Thoracic aorta (tissue), 2 donors: ENCODE data around the gene NCOA3. TPM values are rescaled to one million over a fixed set of nuclear protein-coding genes. Genes with fewer than 3 reads are reported as not detected.

Experiments used
- ATAC-seq: fragments of 150-250 bp; one replicate; pipeline ENCODE4 v1.8.0; 2017; ENCODE audit warnings: low read depth; ENCODE audit not compliant: insufficient number of reproducible peaks, low FRiP score
- DNase-seq: peaks from one replicate; pipeline ENCODE4 v3.0.0-alpha.2; 2020; ENCODE audit warnings: low spot score
- H3K27ac ChIP-seq, 2 donors: fragments of 200-600 bp; sonication (generic); 1 replicate in 1 of 2; 2 replicates in 1 of 2; pipeline ENCODE4 v1.5.1; 2016; ENCODE audit warnings: mild to moderate bottlenecking in 2 of 2, moderate library complexity in 2 of 2
- H3K27me3 ChIP-seq: fragments of 200-600 bp; sonication (generic); replicated peaks from 2 replicates; pipeline ENCODE4 v1.6.0; 2016; ENCODE audit warnings: mild to moderate bottlenecking; ENCODE audit not compliant: insufficient read depth
- H3K36me3 ChIP-seq: fragments of 200-600 bp; sonication (generic); one replicate; pipeline ENCODE4 v1.5.1; 2016
- H3K4me1 ChIP-seq, 2 donors: fragments of 200-600 bp; sonication (generic); 1 replicate in 1 of 2; 2 replicates in 1 of 2; pipeline versions ENCODE4 v1.5.1 to v1.6.0; 2016; ENCODE audit warnings: low read depth in 2 of 2, mild to moderate bottlenecking in 1 of 2; ENCODE audit not compliant: control insufficient read depth in 1 of 2
- H3K4me3 ChIP-seq: fragments of 200-600 bp; sonication (generic); 2 replicates; pipeline ENCODE4 v1.5.1; 2016; ENCODE audit warnings: mild to moderate bottlenecking
- H3K9me3 ChIP-seq: fragments of 200-600 bp; sonication (generic); 2 replicates; pipeline ENCODE4 v1.5.1; 2016
- CTCF ChIP-seq: fragments of 200-600 bp; sonication (generic); IDR thresholded peaks from one replicate; pipeline ENCODE4 v1.5.1; 2019; ENCODE audit warnings: antibody characterized with exemption
- total RNA-seq, 2 donors: library from RNA; depleted of rRNA; stranded (reverse); fragments of >200 nt; gene quantifications; one replicate each; pipeline versions ENCODE4 v1.1.0 to v1.2.3, GENCODE V29; 2016

NCOA3 gene
- total RNA-seq, 2 donors from 2014 or later, result 44.3 to 68.1 TPM

GRCh38 chr20:47557218-47557617 is 55.5 kb downstream of the NCOA3 start:
- peaks cover 14 to 52% of the 10 kb centered on the region in 2 donors for H3K4me1 ChIP-seq
- no peak for TF ChIP-seq CTCF
- no peak for DNase-seq
- no peak overlapping the region for H3K27ac ChIP-seq
- H3K27me3 ChIP-seq, result no peaks in the 10 kb centered on the region
- no peaks in the 10 kb centered on the region for H3K36me3 ChIP-seq
- H3K9me3 ChIP-seq, result no peaks in the 10 kb centered on the region
- no peak for ATAC-seq
- no peak overlapping the region for H3K4me3 ChIP-seq

DNA sequence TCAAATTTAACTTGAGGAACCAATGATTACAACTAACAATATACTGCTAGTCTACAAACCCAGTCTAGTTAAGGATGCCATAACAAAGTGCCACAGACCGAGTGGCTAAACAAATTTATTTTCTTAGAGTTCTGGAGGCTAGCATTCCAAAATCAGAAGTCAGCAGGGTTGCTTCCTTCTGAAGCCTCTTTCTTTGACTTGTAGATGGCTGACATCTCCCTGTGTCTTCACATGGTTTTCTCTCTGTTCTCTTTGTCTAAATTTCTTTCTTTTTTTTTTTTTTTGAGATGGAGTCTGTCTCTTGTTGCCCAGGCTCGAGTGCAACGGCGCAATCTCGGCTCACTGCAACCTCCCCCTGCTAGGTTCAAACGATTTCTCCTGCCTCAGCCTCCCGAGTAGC is 56.1 kb downstream of the NCOA3 start:
- Histone ChIP-seq H3K27ac (no peak overlapping the region), H3K9me3 (no peaks in the 10 kb centered on the region), H3K36me3 (no peaks in the 10 kb centered on the region), H3K4me1 (peaks cover 14 to 52% of the 10 kb centered on the region in 2 donors), H3K27me3 (no peaks in the 10 kb centered on the region), H3K4me3 (no peak overlapping the region)
- DNase-seq, result no peak
- ATAC-seq, result no peak
- no peak for TF ChIP-seq CTCF

GRCh38 chr20:47558295-47559066 is 56.8 kb downstream of the NCOA3 start:
- H3K27ac ChIP-seq, result no peak overlapping the region
- no peak overlapping the region for H3K4me3 ChIP-seq
- no peaks in the 10 kb centered on the region for H3K27me3 ChIP-seq
- peaks cover 14 to 52% of the 10 kb centered on the region in 2 donors for H3K4me1 ChIP-seq
- ATAC-seq, result no peak
- no peaks in the 10 kb centered on the region for H3K36me3 ChIP-seq
- no peak for TF ChIP-seq CTCF
- DNase-seq, result no peak
- H3K9me3 ChIP-seq, result no peaks in the 10 kb centered on the region

DNA sequence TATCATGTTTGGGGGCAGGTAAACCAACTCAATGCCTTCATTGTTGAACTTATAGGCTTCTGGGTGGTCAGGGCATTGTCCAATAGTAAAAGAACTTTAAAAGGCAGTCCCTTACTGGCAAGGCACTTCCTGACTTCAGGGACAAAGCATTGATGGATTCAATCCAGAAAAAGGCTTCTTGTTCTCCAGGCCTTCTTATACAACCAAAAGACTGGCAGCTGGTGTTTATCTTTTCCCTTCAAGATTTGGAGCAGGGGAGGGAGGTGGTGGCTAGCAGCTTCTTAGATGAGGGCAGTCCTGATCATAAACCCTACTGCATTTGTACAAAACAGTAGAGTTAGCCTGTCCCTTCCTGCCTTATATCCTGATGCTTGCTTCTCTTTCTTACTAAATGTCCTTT is 57.5 kb downstream of the NCOA3 start:
- ATAC-seq, result no peak
- no peak for TF ChIP-seq CTCF
- H3K9me3 ChIP-seq, result no peaks in the 10 kb centered on the region

GRCh38 chr20:47561180-47561579 is 59.5 kb downstream of the NCOA3 start:
- no peak for DNase-seq
- no peak for ATAC-seq
- Histone ChIP-seq H3K27ac (no peak overlapping the region), H3K9me3 (no peaks in the 10 kb centered on the region), H3K4me1 (peaks cover 18 to 67% of the 10 kb centered on the region in 2 donors), H3K27me3 (no peaks in the 10 kb centered on the region), H3K36me3 (no peaks in the 10 kb centered on the region), H3K4me3 (no peak overlapping the region)
- TF ChIP-seq CTCF, result no peak

More for the DNA sequence above, 57.5 kb downstream of the NCOA3 start:
- Histone ChIP-seq H3K4me3 (no peak overlapping the region), H3K36me3 (no peaks in the 10 kb centered on the region), H3K4me1 (peaks cover 14 to 56% of the 10 kb centered on the region in 2 donors), H3K27me3 (no peaks in the 10 kb centered on the region), H3K27ac (no peak overlapping the region)
- no peak for DNase-seq
